ENCODE results near the gene C21orf58.

GRCh38 chr21:46273341-46273740, 50.3 kb downstream of the C21orf58 start:
- TF ChIP-seq EZH2 (IDR thresholded peaks at IDR 0.05) (no peak), POLR2AphosphoS5 (IDR thresholded peaks at IDR 0.05; ENCODE audit: borderline replicate concordance, low read depth, low read length) (no peak)

Measured in SK-N-MC (cell line).